Liver (tissue), 9 donors: ENCODE results near the gene PRKCD. TPM values are rescaled to one million over a fixed set of nuclear protein-coding genes. Genes with fewer than 3 reads are reported as not detected.

Experiments
- DNase-seq: peaks from one replicate; pipeline ENCODE4 v3.0.0-alpha.2; 2017; ENCODE audit warnings: low spot score
- H3K27ac ChIP-seq, 2 donors: one replicate each; pipeline ENCODE4 v1.7.0; 2013; ENCODE audit warnings: inconsistent platforms in 2 of 2, low read length in 2 of 2, control low read depth in 1 of 2, low read depth in 1 of 2, mild to moderate bottlenecking in 1 of 2
- H3K27me3 ChIP-seq, 4 donors: one replicate each; pipeline versions ENCODE4 v1.6.1 to v1.7.0; 2013; ENCODE audit warnings: low read length in 3 of 4, inconsistent platforms in 1 of 4, mild to moderate bottlenecking in 1 of 4, moderate library complexity in 1 of 4; ENCODE audit not compliant: control insufficient read depth in 4 of 4, insufficient read depth in 4 of 4
- H3K36me3 ChIP-seq, 4 donors: one replicate each; pipeline versions ENCODE4 v1.6.1 to v1.7.0; 2013; ENCODE audit warnings: low read length in 3 of 4, mild to moderate bottlenecking in 3 of 4, low read depth in 1 of 4, moderate library complexity in 1 of 4; ENCODE audit not compliant: control insufficient read depth in 4 of 4, insufficient read depth in 3 of 4
- H3K4me1 ChIP-seq, 4 donors: one replicate each; pipeline versions ENCODE4 v1.6.1 to v1.7.0; 2013; ENCODE audit warnings: low read length in 3 of 4, mild to moderate bottlenecking in 3 of 4, moderate library complexity in 1 of 4; ENCODE audit not compliant: control insufficient read depth in 4 of 4, insufficient read depth in 4 of 4
- H3K4me3 ChIP-seq, 3 donors: one replicate each; pipeline versions ENCODE4 v1.6.1 to v1.7.0; 2013; ENCODE audit warnings: low read length in 3 of 3, control low read depth in 1 of 3, low read depth in 1 of 3, mild to moderate bottlenecking in 1 of 3
- H3K9ac ChIP-seq, 2 donors: one replicate each; pipeline ENCODE4 v1.7.0; 2013; ENCODE audit warnings: low read length in 2 of 2, mild to moderate bottlenecking in 2 of 2, moderate library complexity in 2 of 2, control low read depth in 1 of 2, low read depth in 1 of 2
- H3K9me3 ChIP-seq, 4 donors: one replicate each; pipeline versions ENCODE4 v1.6.1 to v1.7.0; 2013; ENCODE audit warnings: low read length in 3 of 4; ENCODE audit not compliant: control insufficient read depth in 4 of 4
- EGR1 ChIP-seq, 2 donors: IDR thresholded peaks; 2 replicates each; pipeline ENCODE4 v1.6.1; 2016 to 2018; ENCODE audit warnings: antibody characterized with exemption in 2 of 2, low read depth in 2 of 2
- FOXA1 ChIP-seq: IDR thresholded peaks from 2 replicates; pipeline ENCODE4 v1.6.1; 2016; ENCODE audit warnings: antibody characterized with exemption
- FOXA2 ChIP-seq: IDR thresholded peaks from 2 replicates; pipeline ENCODE4 v1.6.1; 2016; ENCODE audit warnings: antibody characterized with exemption
- GABPA ChIP-seq, 2 donors: IDR thresholded peaks in 1 of 2; conservative IDR thresholded peaks in 1 of 2; 2 replicates each; pipeline ENCODE4 v1.6.1; 2016; ENCODE audit warnings: antibody characterized with exemption in 2 of 2, mild to moderate bottlenecking in 1 of 2, moderate library complexity in 1 of 2
- HNF4A ChIP-seq, 2 donors: conservative IDR thresholded peaks; 2 replicates each; pipeline ENCODE4 v1.6.1; 2016; ENCODE audit warnings: antibody characterized with exemption in 2 of 2, mild to moderate bottlenecking in 2 of 2
- HNF4G ChIP-seq: IDR thresholded peaks from 2 replicates; pipeline ENCODE4 v1.6.1; 2016; ENCODE audit warnings: antibody characterized with exemption
- JUND ChIP-seq, 2 donors: IDR thresholded peaks; 2 replicates each; pipeline ENCODE4 v1.6.1; 2016; ENCODE audit warnings: antibody characterized with exemption in 2 of 2
- NR2F2 ChIP-seq: IDR thresholded peaks from 2 replicates; pipeline ENCODE4 v1.6.1; 2016; ENCODE audit warnings: antibody characterized with exemption
- RAD21 ChIP-seq, 2 donors: IDR thresholded peaks; 2 replicates each; pipeline ENCODE4 v1.6.1; 2016; ENCODE audit warnings: antibody characterized with exemption in 2 of 2, mild to moderate bottlenecking in 2 of 2
- RXRA ChIP-seq, 2 donors: IDR thresholded peaks; 2 replicates each; pipeline ENCODE4 v1.6.1; 2017 to 2018; ENCODE audit warnings: antibody characterized with exemption in 2 of 2, mild to moderate bottlenecking in 1 of 2
- SP1 ChIP-seq: IDR thresholded peaks from 2 replicates; pipeline ENCODE4 v1.6.1; 2018; ENCODE audit warnings: antibody characterized with exemption, mild to moderate bottlenecking
- TAF1 ChIP-seq: conservative IDR thresholded peaks from 2 replicates; pipeline ENCODE4 v1.6.1; 2016; ENCODE audit warnings: antibody characterized with exemption, mild to moderate bottlenecking
- YY1 ChIP-seq: IDR thresholded peaks from 2 replicates; pipeline ENCODE4 v1.6.1; 2016; ENCODE audit warnings: antibody characterized with exemption, mild to moderate bottlenecking
- WGBS: extraction: QIAGEN DNeasy Blood & Tissue Kit; methylation state at CpG from one replicate; pipeline ENCODE4 v1.1.7; 2013; 5-methylcytosine and 5-hydroxymethylcytosine counted together
- polyA plus RNA-seq, 2 donors: library from polyadenylated mRNA; stranded (reverse) in 1 of 2; unstranded in 1 of 2; fragments of 200-250 nt in 1 of 2; fragments of >200 nt in 1 of 2; fragmentation: Nextera tagmentation in 1 of 2; extraction: Ambion mirVana in 1 of 2; gene quantifications; one replicate each; pipeline versions ENCODE4 v1.2.1 to v1.2.3, GENCODE V29; 2013 to 2015
- total RNA-seq, 2 donors: library from RNA; depleted of rRNA; stranded (reverse); fragments of >200 nt; gene quantifications; one replicate each; pipeline ENCODE4 v1.2.3, GENCODE V29; 2014
- TF ChIP-seq, protein P1 (sequence below): IDR thresholded peaks from 2 replicates; pipeline ENCODE4 v1.6.1; 2016; ENCODE audit warnings: antibody characterized with exemption
- TF ChIP-seq, protein P2 (sequence below): fragments of 150-350 bp; IDR thresholded peaks from 2 replicates; pipeline ENCODE4 v1.5.1; 2017; ENCODE audit warnings: improper control_type of control experiment, low read depth, low read length; ENCODE audit not compliant: missing input control
- TF ChIP-seq, protein P3 (sequence below): IDR thresholded peaks from 2 replicates; pipeline ENCODE4 v1.6.1; 2016; ENCODE audit warnings: antibody characterized with exemption
- TF ChIP-seq, protein P4 (sequence below): IDR thresholded peaks from 2 replicates; pipeline ENCODE4 v1.6.1; 2016; ENCODE audit warnings: antibody characterized with exemption, mild to moderate bottlenecking
- TF ChIP-seq, protein P5 (sequence below): IDR thresholded peaks from 2 replicates; pipeline ENCODE4 v1.6.1; 2016; ENCODE audit warnings: antibody characterized with exemption
- donor health status: healthy.
- donor health status: healthy.
- donor health status: healthy.
- donor health status: healthy.
- donor health status: healthy.

Gene PRKCD
- total and polyA plus RNA-seq, 4 donors = 3.1 to 7.3 (median 3.4) TPM

DNA sequence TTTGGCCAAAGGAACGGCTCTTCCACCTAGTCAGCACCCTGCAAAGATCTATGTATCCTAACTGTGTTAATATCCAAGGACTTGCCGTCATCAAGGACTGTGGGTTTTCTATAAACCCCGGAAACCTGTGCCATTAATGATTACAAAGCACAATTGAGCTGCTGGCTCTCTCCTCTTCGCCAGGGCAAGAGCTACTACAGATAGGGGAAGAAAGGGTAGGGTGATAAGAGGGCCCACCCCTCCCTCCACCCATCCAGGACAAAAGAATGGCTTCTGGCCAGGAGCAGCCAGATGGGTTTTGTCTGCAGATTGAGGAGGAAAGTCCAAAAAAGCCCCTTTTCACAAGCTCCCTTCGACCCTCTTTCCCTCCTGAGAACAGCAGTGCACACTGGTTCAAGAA lies 40.7 kb upstream of the PRKCD start:
- no peak overlapping the region for H3K9ac ChIP-seq
- H3K27ac ChIP-seq = no peak overlapping the region
- H3K27me3 ChIP-seq = no peaks in the 10 kb centered on the region
- H3K36me3 ChIP-seq = peaks cover 20 to 88% (median 66%) of the 10 kb centered on the region in 4 donors
- no peaks in the 10 kb centered on the region for H3K4me1 ChIP-seq
- 83% methylated on average over 5 of the region's 5 CpGs for WGBS
- TF ChIP-seq YY1 (no peak), NR2F2 (no peak), GABPA (IDR thresholded peaks at IDR 0.05 in 1 of 2, conservative IDR thresholded peaks at IDR 0.05 in 1 of 2) (no peak), EGR1 (IDR thresholded peaks at IDR 0.05; ENCODE audit: low read depth in 2 of 2) (no peak), RAD21 (IDR thresholded peaks at IDR 0.05) (no peak), SP1 (no peak), JUND (IDR thresholded peaks at IDR 0.05) (no peak), FOXA1 (no peak), HNF4A (conservative IDR thresholded peaks at IDR 0.05) (no peak)
- TF ChIP-seq, protein P1, sequence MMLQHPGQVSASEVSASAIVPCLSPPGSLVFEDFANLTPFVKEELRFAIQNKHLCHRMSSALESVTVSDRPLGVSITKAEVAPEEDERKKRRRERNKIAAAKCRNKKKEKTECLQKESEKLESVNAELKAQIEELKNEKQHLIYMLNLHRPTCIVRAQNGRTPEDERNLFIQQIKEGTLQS = no peak
- TF ChIP-seq, protein P2, sequence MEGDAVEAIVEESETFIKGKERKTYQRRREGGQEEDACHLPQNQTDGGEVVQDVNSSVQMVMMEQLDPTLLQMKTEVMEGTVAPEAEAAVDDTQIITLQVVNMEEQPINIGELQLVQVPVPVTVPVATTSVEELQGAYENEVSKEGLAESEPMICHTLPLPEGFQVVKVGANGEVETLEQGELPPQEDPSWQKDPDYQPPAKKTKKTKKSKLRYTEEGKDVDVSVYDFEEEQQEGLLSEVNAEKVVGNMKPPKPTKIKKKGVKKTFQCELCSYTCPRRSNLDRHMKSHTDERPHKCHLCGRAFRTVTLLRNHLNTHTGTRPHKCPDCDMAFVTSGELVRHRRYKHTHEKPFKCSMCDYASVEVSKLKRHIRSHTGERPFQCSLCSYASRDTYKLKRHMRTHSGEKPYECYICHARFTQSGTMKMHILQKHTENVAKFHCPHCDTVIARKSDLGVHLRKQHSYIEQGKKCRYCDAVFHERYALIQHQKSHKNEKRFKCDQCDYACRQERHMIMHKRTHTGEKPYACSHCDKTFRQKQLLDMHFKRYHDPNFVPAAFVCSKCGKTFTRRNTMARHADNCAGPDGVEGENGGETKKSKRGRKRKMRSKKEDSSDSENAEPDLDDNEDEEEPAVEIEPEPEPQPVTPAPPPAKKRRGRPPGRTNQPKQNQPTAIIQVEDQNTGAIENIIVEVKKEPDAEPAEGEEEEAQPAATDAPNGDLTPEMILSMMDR = no peak
- TF ChIP-seq, protein P3, sequence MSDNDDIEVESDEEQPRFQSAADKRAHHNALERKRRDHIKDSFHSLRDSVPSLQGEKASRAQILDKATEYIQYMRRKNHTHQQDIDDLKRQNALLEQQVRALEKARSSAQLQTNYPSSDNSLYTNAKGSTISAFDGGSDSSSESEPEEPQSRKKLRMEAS = no peak
- TF ChIP-seq, protein P4, sequence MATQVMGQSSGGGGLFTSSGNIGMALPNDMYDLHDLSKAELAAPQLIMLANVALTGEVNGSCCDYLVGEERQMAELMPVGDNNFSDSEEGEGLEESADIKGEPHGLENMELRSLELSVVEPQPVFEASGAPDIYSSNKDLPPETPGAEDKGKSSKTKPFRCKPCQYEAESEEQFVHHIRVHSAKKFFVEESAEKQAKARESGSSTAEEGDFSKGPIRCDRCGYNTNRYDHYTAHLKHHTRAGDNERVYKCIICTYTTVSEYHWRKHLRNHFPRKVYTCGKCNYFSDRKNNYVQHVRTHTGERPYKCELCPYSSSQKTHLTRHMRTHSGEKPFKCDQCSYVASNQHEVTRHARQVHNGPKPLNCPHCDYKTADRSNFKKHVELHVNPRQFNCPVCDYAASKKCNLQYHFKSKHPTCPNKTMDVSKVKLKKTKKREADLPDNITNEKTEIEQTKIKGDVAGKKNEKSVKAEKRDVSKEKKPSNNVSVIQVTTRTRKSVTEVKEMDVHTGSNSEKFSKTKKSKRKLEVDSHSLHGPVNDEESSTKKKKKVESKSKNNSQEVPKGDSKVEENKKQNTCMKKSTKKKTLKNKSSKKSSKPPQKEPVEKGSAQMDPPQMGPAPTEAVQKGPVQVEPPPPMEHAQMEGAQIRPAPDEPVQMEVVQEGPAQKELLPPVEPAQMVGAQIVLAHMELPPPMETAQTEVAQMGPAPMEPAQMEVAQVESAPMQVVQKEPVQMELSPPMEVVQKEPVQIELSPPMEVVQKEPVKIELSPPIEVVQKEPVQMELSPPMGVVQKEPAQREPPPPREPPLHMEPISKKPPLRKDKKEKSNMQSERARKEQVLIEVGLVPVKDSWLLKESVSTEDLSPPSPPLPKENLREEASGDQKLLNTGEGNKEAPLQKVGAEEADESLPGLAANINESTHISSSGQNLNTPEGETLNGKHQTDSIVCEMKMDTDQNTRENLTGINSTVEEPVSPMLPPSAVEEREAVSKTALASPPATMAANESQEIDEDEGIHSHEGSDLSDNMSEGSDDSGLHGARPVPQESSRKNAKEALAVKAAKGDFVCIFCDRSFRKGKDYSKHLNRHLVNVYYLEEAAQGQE = no peak
- no peak overlapping the region for H3K4me3 ChIP-seq
- no peak for DNase-seq
- no peaks in the 10 kb centered on the region for H3K9me3 ChIP-seq

DNA sequence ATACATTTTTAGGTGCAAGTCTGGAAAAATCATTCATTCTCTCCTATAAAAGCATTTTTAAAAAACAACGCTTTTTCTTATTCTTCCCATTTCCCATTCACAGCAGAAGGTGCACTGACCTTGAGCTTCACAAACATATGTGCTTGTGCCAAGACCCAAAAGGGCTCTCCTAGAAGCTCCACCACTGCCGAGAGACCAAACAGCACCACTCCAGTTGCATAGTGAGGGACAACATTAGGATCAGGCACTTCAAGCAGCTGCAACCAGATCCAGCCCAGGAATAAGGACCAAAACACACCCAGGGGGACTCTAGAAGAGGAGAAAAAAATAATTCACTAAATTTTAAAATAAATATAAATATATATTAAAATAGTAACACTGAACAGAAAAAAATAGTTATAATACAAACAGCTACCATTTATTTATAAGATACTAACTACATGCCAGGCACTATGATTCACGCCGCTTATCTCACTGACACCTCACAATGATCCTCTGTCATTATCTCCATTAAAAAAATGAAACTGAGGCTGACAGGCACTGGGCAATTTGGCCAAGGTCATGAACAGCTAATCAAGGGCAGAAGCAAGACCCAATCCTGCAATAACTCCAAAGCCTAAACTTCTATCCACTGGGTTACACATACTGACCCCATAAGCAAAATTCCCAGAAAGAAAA lies 38.6 kb upstream of the PRKCD start:
- no peak for TF ChIP-seq HNF4A (conservative IDR thresholded peaks at IDR 0.05)
- TF ChIP-seq, protein P5, sequence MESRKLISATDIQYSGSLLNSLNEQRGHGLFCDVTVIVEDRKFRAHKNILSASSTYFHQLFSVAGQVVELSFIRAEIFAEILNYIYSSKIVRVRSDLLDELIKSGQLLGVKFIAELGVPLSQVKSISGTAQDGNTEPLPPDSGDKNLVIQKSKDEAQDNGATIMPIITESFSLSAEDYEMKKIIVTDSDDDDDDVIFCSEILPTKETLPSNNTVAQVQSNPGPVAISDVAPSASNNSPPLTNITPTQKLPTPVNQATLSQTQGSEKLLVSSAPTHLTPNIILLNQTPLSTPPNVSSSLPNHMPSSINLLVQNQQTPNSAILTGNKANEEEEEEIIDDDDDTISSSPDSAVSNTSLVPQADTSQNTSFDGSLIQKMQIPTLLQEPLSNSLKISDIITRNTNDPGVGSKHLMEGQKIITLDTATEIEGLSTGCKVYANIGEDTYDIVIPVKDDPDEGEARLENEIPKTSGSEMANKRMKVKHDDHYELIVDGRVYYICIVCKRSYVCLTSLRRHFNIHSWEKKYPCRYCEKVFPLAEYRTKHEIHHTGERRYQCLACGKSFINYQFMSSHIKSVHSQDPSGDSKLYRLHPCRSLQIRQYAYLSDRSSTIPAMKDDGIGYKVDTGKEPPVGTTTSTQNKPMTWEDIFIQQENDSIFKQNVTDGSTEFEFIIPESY = no peak
- TF ChIP-seq HNF4G = no peak
- no peak for TF ChIP-seq EGR1 (IDR thresholded peaks at IDR 0.05; ENCODE audit: low read depth in 2 of 2)
- no peak for TF ChIP-seq FOXA1
- TF ChIP-seq TAF1 = no peak
- TF ChIP-seq RXRA (IDR thresholded peaks at IDR 0.05) = no peak
- TF ChIP-seq FOXA2 = no peak
- TF ChIP-seq YY1 = no peak
- no peak for TF ChIP-seq SP1
- TF ChIP-seq RAD21 (IDR thresholded peaks at IDR 0.05) = no peak
- no peak for TF ChIP-seq JUND (IDR thresholded peaks at IDR 0.05)
- Histone ChIP-seq H3K9ac (no peak overlapping the region), H3K4me1 (no peaks in the 10 kb centered on the region), H3K27ac (no peak overlapping the region), H3K4me3 (no peak overlapping the region), H3K9me3 (no peaks in the 10 kb centered on the region), H3K36me3 (peaks cover 20 to 80% (median 63%) of the 10 kb centered on the region in 4 donors), H3K27me3 (no peaks in the 10 kb centered on the region)
- WGBS = 89% methylated on average over 4 of the region's 4 CpGs
- no peak for DNase-seq
